SK-N-SH (cell line): ENCODE results near the gene BLOC1S3.

Experiments
- CTCF ChIP-seq: fragments of 200-600 bp; sonication (generic); IDR thresholded peaks from 2 replicates; pipeline ENCODE4 v1.6.1; 2017; ENCODE audit warnings: antibody characterized with exemption, mild to moderate bottlenecking, moderate library complexity
- ELF1 ChIP-seq: IDR thresholded peaks from 2 replicates; pipeline ENCODE4 v1.4.0; 2012
- FOXM1 ChIP-seq: IDR thresholded peaks from 2 replicates; pipeline ENCODE4 v1.4.0; 2012; ENCODE audit warnings: low read depth, mild to moderate bottlenecking
- YY1 ChIP-seq: IDR thresholded peaks from 2 replicates; pipeline ENCODE4 v1.4.0; 2012; ENCODE audit warnings: low read depth, mild to moderate bottlenecking
- ZBTB33 ChIP-seq: IDR thresholded peaks from 2 replicates; pipeline ENCODE4 v1.4.0; 2012; ENCODE audit warnings: low read depth, borderline replicate concordance

GRCh38 chr19:45189971-45190370, 11.4 kb downstream of the BLOC1S3 start:
- TF ChIP-seq CTCF (no peak), ELF1 (no peak), YY1 (no peak), ZBTB33 (no peak), FOXM1 (no peak)
